HepG2 (cell line): ENCODE measurements around the gene NUP153. TPM values are rescaled to one million over a fixed set of nuclear protein-coding genes. Genes with fewer than 3 reads are reported as not detected.
A peak's percentile ranks its signal among the peaks of the same experiment; 100 is the strongest.

ENCODE experiments used
- ATF5 ChIP-seq: sonication (generic); formaldehyde crosslinking; IDR thresholded peaks from 2 replicates; pipeline ENCODE4 v1.4.0; 2020; ENCODE audit warnings: mild to moderate bottlenecking, low read depth, missing genetic modification reagents
- BORCS8-MEF2B ChIP-seq: sonication (generic); formaldehyde crosslinking; IDR thresholded peaks from 2 replicates; pipeline ENCODE4 v1.8.0; 2022; ENCODE audit warnings: mild to moderate bottlenecking, missing genetic modification reagents
- DMTF1 ChIP-seq: sonication (generic); formaldehyde crosslinking; IDR thresholded peaks from 2 replicates; pipeline ENCODE4 v1.4.0; 2020; ENCODE audit warnings: mild to moderate bottlenecking, missing genetic modification reagents
- ELK4 ChIP-seq: sonication (generic); formaldehyde crosslinking; IDR thresholded peaks from 2 replicates; pipeline ENCODE4 v1.9.0; 2021; ENCODE audit warnings: missing genetic modification reagents, borderline replicate concordance
- KDM6A ChIP-seq: IDR thresholded peaks from 2 replicates; pipeline ENCODE4 v1.6.1; 2016; ENCODE audit warnings: low read depth
- MLX ChIP-seq: IDR thresholded peaks from 2 replicates; pipeline ENCODE4 v1.6.1; 2016
- NFATC3 ChIP-seq: sonication (generic); formaldehyde crosslinking; IDR thresholded peaks from 2 replicates; pipeline ENCODE4 v1.5.1; 2020; ENCODE audit warnings: mild to moderate bottlenecking, missing genetic modification reagents
- PAWR ChIP-seq: sonication (generic); formaldehyde crosslinking; IDR thresholded peaks from 2 replicates; pipeline ENCODE4 v1.4.0; 2020; ENCODE audit warnings: missing genetic modification reagents, mild to moderate bottlenecking, borderline replicate concordance
- PCBP2 ChIP-seq: fragments of 200-400 bp; formaldehyde crosslinking; optimal IDR thresholded peaks from 2 replicates; pipeline ENCODE3; 2018; ENCODE audit warnings: low read length, low read depth; ENCODE audit not compliant: poor library complexity, severe bottlenecking
- RBAK ChIP-seq: sonication (generic); formaldehyde crosslinking; IDR thresholded peaks from 2 replicates; pipeline ENCODE4 v1.5.1; 2020; ENCODE audit warnings: mild to moderate bottlenecking, missing genetic modification reagents
- RFX5 ChIP-seq: IDR thresholded peaks from 2 replicates; pipeline ENCODE4 v1.6.1; 2011; ENCODE audit warnings: low read depth, low read length, improper control_type of control experiment
- TERF1 ChIP-seq: sonication (generic); formaldehyde crosslinking; IDR thresholded peaks from 2 replicates; pipeline ENCODE4 v1.8.0; 2022; ENCODE audit warnings: mild to moderate bottlenecking, missing genetic modification reagents, moderate library complexity
- TFAP4 ChIP-seq: sonication (generic); IDR thresholded peaks from 2 replicates; pipeline ENCODE4 v1.6.1; 2016; ENCODE audit warnings: low read depth, borderline replicate concordance
- TFDP2 ChIP-seq: sonication (generic); formaldehyde crosslinking; IDR thresholded peaks from 2 replicates; pipeline ENCODE4 v1.4.0; 2020; ENCODE audit warnings: missing genetic modification reagents
- ZHX1 ChIP-seq: sonication (generic); formaldehyde crosslinking; IDR thresholded peaks from 2 replicates; pipeline ENCODE4 v1.8.1; 2022; ENCODE audit warnings: low read depth, mild to moderate bottlenecking, missing genetic modification reagents
- ZNF607 ChIP-seq: sonication (generic); formaldehyde crosslinking; IDR thresholded peaks from 2 replicates; pipeline ENCODE4 v1.5.1; 2020; ENCODE audit warnings: missing genetic modification reagents, mild to moderate bottlenecking, borderline replicate concordance
- ZNF709 ChIP-seq: sonication (generic); formaldehyde crosslinking; IDR thresholded peaks from 2 replicates; pipeline ENCODE4 v1.5.0; 2020; ENCODE audit warnings: mild to moderate bottlenecking, missing genetic modification reagents
- polyA plus RNA-seq, 8 experiments: library from polyadenylated mRNA; depleted of rRNA in 3 of 8; stranded (reverse) in 7 of 8; unstranded in 1 of 8; fragments of >200 nt; fragmentation: Illumina TruSeq in 4 of 8; extraction: Trizol in 4 of 8; gene quantifications; 2 replicates each; pipeline versions ENCODE4 v1.2.1 to v1.2.3, GENCODE V29; 2011 to 2016; ENCODE audit warnings: low read depth in 4 of 8, missing spikeins in 1 of 8, mixed read lengths in 1 of 8; ENCODE audit not compliant: insufficient read depth in 1 of 8
- total RNA-seq, 5 experiments: library from RNA; depleted of rRNA; stranded (reverse); fragments of >200 nt; fragmentation: Illumina TruSeq; extraction: Trizol; gene quantifications; 2 replicates each; pipeline ENCODE4 v1.2.3, GENCODE V29; 2016; ENCODE audit warnings: low read depth in 1 of 5

Gene NUP153
- total and polyA plus RNA-seq, 2 of the 13 experiments (the other 11 are each of a cell fraction or from before 2014, with no cell fraction given), result 29.8 to 55.2 TPM

GRCh38 chr6:17599877-17600526 is 106.7 kb downstream of the NUP153 start, which contains the start of gene FAM8A1 (continued):
- TF ChIP-seq TFAP4 (peak; percentile 41; the same call in 1 of the 2 replicates), ZNF709 (CRISPR knock-in tag) (no peak; the same call in 1 of the 2 replicates), RBAK (CRISPR knock-in tag) (no peak; the same call in 1 of the 2 replicates), ZHX1 (no peak), TERF1 (CRISPR knock-in tag) (no peak), PAWR (CRISPR knock-in tag) (no peak), BORCS8-MEF2B (CRISPR knock-in tag) (peak; percentile 80; the same call in 1 of the 2 replicates), MLX (CRISPR knock-in tag) (peak; percentile 69; the same call in 1 of the 2 replicates), DMTF1 (CRISPR knock-in tag) (no peak), TFDP2 (CRISPR knock-in tag) (peak; percentile 65; the same call in 1 of the 2 replicates), RFX5 (peak; percentile 84), ATF5 (CRISPR knock-in tag) (no peak), ZNF607 (CRISPR knock-in tag) (0 out of 2 replicates have a peak, but pooled peaks have one; percentile 74), KDM6A (CRISPR knock-in tag) (no peak), ELK4 (CRISPR knock-in tag) (no peak), PCBP2 (no peak), NFATC3 (no peak)
